Measurements from ENCODE around the gene SLC47A2.

The SLC47A2 gene

DNA sequence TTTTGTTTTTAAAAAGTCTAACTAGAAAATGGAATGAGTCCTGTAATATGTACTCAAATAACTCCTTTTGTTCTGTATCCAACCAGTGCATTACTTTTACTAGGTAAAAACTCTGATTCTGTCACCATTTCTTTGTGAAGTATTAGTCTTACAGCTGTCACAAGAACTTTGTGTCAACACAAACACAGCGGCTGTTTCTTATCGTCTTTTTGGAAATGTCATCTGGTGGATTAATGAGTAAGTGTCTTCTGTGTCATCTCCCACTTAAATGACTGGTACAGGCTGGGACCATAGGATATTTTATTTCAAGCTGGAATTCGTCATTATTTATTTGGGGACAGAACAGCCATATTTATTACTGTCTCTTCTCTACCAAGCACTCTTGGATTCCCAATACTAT is 86.9 kb downstream of the SLC47A2 start:
- no peak overlapping the region for H3K4me3 ChIP-seq (ENCODE audit: low read depth, low read length)
- DNase-seq (ENCODE audit: low read depth): no peak
- TF ChIP-seq, protein P1, sequence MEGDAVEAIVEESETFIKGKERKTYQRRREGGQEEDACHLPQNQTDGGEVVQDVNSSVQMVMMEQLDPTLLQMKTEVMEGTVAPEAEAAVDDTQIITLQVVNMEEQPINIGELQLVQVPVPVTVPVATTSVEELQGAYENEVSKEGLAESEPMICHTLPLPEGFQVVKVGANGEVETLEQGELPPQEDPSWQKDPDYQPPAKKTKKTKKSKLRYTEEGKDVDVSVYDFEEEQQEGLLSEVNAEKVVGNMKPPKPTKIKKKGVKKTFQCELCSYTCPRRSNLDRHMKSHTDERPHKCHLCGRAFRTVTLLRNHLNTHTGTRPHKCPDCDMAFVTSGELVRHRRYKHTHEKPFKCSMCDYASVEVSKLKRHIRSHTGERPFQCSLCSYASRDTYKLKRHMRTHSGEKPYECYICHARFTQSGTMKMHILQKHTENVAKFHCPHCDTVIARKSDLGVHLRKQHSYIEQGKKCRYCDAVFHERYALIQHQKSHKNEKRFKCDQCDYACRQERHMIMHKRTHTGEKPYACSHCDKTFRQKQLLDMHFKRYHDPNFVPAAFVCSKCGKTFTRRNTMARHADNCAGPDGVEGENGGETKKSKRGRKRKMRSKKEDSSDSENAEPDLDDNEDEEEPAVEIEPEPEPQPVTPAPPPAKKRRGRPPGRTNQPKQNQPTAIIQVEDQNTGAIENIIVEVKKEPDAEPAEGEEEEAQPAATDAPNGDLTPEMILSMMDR (IDR thresholded peaks at IDR 0.05; ENCODE audit: control insufficient read depth, extremely low read depth, insufficient read depth): no peak
